Daoy (cell line): ENCODE results near the gene SETD6. TPM values are rescaled to one million over a fixed set of nuclear protein-coding genes. Genes with fewer than 3 reads are reported as not detected.
"Not testable (repeated sequence)": the region's sequence is repeated elsewhere in the genome, so short reads cannot be mapped to it uniquely, and the experiment has no call there.

Experiments
- DNase-seq: peaks from one replicate; pipeline ENCODE4 v3.0.0-alpha.2; 2015; ENCODE audit warnings: low read depth
- total RNA-seq: library from RNA; depleted of rRNA; stranded (reverse); fragments of >200 nt; shearing (Covaris generic); gene quantifications from 2 replicates; pipeline ENCODE4 v1.2.3, GENCODE V29; 2014; rRNA removed

Gene SETD6
- total RNA-seq, 1 experiment from 2014 or later = 27.8 TPM

- DNase-seq = no peak
These were observed 22.0 kb downstream of the SETD6 start for GRCh38 chr16:58537124-58537906.

DNA sequence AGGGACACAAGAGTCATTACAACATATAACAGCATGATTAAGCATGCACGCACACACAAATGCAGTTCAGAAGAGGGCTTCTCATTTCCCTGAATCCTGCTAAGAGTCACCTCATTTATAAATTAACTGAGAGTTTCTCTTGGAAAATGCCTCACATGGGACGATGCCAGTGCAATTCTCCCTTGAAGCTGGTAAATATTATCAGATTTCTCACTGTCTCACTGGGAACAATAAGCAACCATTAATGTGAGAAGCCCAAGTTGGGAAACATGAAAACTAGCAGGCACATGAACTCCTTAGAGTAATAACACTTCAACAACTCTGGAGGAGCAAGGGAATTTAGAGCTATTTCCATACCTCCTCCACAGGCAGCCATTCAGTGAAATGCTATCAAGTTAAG, 26.4 kb downstream of the SETD6 start:
- no peak for DNase-seq

GRCh38 chr16:58542291-58542690, 27.0 kb downstream of the SETD6 start:
- DNase-seq = no peak

GRCh38 chr16:58543685-58544084, 28.4 kb downstream of the SETD6 start:
- DNase-seq = no peak

- no peak for DNase-seq
These were observed 33.1 kb downstream of the SETD6 start for GRCh38 chr16:58548378-58548777.

- DNase-seq = no peak
These were observed 36.2 kb downstream of the SETD6 start for GRCh38 chr16:58551496-58551895.

GRCh38 chr16:58556678-58557077, 41.4 kb downstream of the SETD6 start:
- DNase-seq = no peak

- no peak for DNase-seq
These were observed 47.9 kb downstream of the SETD6 start for GRCh38 chr16:58563235-58563634.

DNA sequence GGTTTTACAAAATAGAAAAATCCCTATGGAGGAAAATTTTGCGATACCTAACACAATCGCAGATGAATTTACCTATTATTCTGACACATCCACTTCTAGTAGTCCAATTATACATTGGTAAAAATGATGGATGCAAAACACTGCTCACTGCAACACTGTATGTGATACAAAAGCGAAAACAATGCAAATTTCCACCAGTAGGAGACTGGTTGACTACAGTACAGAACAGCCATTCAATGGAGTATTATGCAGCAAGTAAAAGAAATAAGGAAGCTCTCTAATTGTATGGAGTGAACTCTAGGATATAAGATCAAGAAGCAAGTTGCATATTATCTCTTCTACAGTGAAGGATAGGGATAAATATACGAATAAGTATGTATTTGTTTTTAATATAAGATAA, 48.5 kb downstream of the SETD6 start:
- no peak for DNase-seq

DNA sequence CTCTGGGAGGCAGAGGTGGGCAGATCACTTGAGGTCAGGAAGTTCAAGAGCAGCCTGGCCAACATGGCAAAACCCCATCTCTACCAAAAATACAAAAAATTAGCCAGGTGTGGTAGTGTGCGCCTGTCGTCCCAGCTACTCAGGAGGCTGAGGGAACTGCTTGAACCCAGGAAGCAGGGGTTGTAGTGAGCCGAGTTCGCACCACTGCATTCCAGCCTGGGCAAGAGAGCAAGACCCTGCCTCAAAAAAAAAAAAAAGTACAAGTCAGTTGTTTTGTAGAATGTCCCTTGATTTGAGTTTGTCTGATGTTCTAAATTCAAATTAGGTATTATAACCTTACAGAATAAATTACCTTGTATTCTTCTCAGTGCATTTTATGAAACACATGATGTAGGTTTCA, 50.4 kb downstream of the SETD6 start:
- DNase-seq = not testable (repeated sequence)

Other genes starting within 250 kb of the SETD6 start
- gene PRSS54, start 220.5 kb upstream of the SETD6 start, total RNA-seq = not detected in 2 replicates
- 17.7 and 18.6 TPM in 2 replicates for gene GINS3, start 123.0 kb upstream of the SETD6 start, total RNA-seq
- 5.7 and 15.9 TPM in 2 replicates for gene NDRG4, start 15.4 kb upstream of the SETD6 start, total RNA-seq
- 59.3 and 63.9 TPM in 2 replicates for gene CNOT1, start 114.3 kb downstream of the SETD6 start, total RNA-seq
- 6.6 and 7.8 TPM in 2 replicates for gene SLC38A7, start 169.3 kb downstream of the SETD6 start, total RNA-seq
- 54.3 and 56.5 TPM in 2 replicates for gene GOT2, start 218.8 kb downstream of the SETD6 start, total RNA-seq